K562 (cell line): ENCODE data around the gene ADAM23. TPM values are rescaled to one million over a fixed set of nuclear protein-coding genes. Genes with fewer than 3 reads are reported as not detected.

Experiments used
- ATAC-seq: fragments of 200-7000 bp; cut with Tn5 transposase; 3 replicates; pipeline ENCODE4 v1.9.1; 2020; ENCODE audit warnings: moderate library complexity
- BruUV-seq: library from RNA; stranded (reverse); fragments of 400-500 nt; replicated peaks from 2 replicates; lab custom pipeline; 2021; lab: Mats Ljungman, UMichigan
- CTCF ChIA-PET: fragments of 300-600 bp; formaldehyde crosslinking; extraction: SDS; loops from one replicate; lab custom pipeline; 2021; ENCODE audit warnings: low intra/inter-chr PET ratio; lab: Yijun Ruan, JAX
- POLR2A ChIA-PET: fragments of 300-600, 350-650 bp; sonication (Branson Sonifier 250); formaldehyde crosslinking; extraction: SDS; loops from one replicate; lab custom pipeline; 2021; ENCODE audit warnings: antibody characterized with exemption, inconsistent platforms; lab: Yijun Ruan, JAX
- DNase-seq, 4 experiments: peaks; one replicate each; pipeline versions ENCODE4 v3.0.0 to v3.0.0-alpha.2; 2011 to 2018; ENCODE audit warnings: low spot score in 3 of 4, mixed read lengths in 3 of 4; ENCODE audit errors: extremely low read depth in 1 of 4
- FAIRE-seq: peaks from 2 replicates; lab custom pipeline; 2011; peaks lifted over from hg19 to GRCh38; lab: Jason Lieb, UNC
- H2AFZ ChIP-seq: 2 replicates; pipeline ENCODE4 v1.6.0; 2011; ENCODE audit warnings: low read depth, low read length, control low read depth, inconsistent platforms
- H3K27ac ChIP-seq: fragments of 200-600 bp; 3 replicates; pipeline ENCODE4 v1.8.0; 2011; ENCODE audit warnings: low read depth, mild to moderate bottlenecking, control low read depth, inconsistent platforms, low read length, moderate library complexity, mixed read lengths; ENCODE audit errors: extremely low read depth
- H3K27me3 ChIP-seq, 2 experiments: fragments of 300-600 bp in 1 of 2; 2 replicates in 1 of 2; 3 replicates in 1 of 2; pipeline versions ENCODE4 v1.6.0 to v1.8.0; 2011; ENCODE audit warnings: inconsistent platforms in 2 of 2, low read length in 2 of 2, mild to moderate bottlenecking in 1 of 2, mixed read lengths in 1 of 2, moderate library complexity in 1 of 2; ENCODE audit not compliant: control insufficient read depth in 2 of 2, insufficient read depth in 2 of 2
- H3K36me3 ChIP-seq: fragments of 300-600 bp; 3 replicates; pipeline ENCODE4 v1.8.0; 2011; ENCODE audit warnings: mild to moderate bottlenecking, low read length, inconsistent platforms; ENCODE audit not compliant: control insufficient read depth, insufficient read depth
- H3K4me1 ChIP-seq, 2 experiments: fragments of 200-600 bp in 1 of 2; replicated peaks in 1 of 2; 2 replicates in 1 of 2; 3 replicates in 1 of 2; pipeline versions ENCODE4 v1.5.1 to v1.8.0; 2011; ENCODE audit warnings: inconsistent platforms in 2 of 2, low read length in 2 of 2, mild to moderate bottlenecking in 1 of 2, mixed read lengths in 1 of 2, moderate library complexity in 1 of 2; ENCODE audit not compliant: control insufficient read depth in 2 of 2, insufficient read depth in 2 of 2
- H3K4me2 ChIP-seq: 2 replicates; pipeline ENCODE4 v1.6.1; 2011; ENCODE audit warnings: low read length, control low read depth, inconsistent platforms, mixed read lengths; ENCODE audit not compliant: insufficient read depth
- H3K4me3 ChIP-seq: fragments of 200-600 bp; sonication (generic), shearing (Covaris generic); 2 replicates; pipeline ENCODE4 v1.5.1; 2016; ENCODE audit warnings: control low read depth, inconsistent platforms
- H3K79me2 ChIP-seq: fragments of 200-600 bp; 3 replicates; pipeline ENCODE4 v1.8.0; 2011; ENCODE audit warnings: low read length, inconsistent platforms; ENCODE audit not compliant: control insufficient read depth, insufficient read depth
- H3K9ac ChIP-seq, 2 experiments: 2 replicates each; pipeline versions ENCODE4 v1.6.0 to v1.6.1; 2011; ENCODE audit warnings: low read depth in 2 of 2, low read length in 2 of 2, control low read depth in 1 of 2, inconsistent platforms in 1 of 2, mild to moderate bottlenecking in 1 of 2, mixed read lengths in 1 of 2; ENCODE audit not compliant: insufficient read depth in 1 of 2
- H3K9me1 ChIP-seq: one replicate; pipeline ENCODE4 v1.6.0; 2011; ENCODE audit warnings: inconsistent platforms, mild to moderate bottlenecking, low read length, moderate library complexity; ENCODE audit not compliant: control insufficient read depth, insufficient read depth
- H3K9me3 ChIP-seq: replicated peaks from 2 replicates; pipeline ENCODE4 v1.5.1; 2011; ENCODE audit warnings: low read depth, low read length, inconsistent platforms; ENCODE audit not compliant: control insufficient read depth, insufficient read depth
- H4K20me1 ChIP-seq: replicated peaks from 2 replicates; pipeline ENCODE4 v1.6.1; 2011; ENCODE audit warnings: low read length, inconsistent platforms, mixed read lengths; ENCODE audit not compliant: control insufficient read depth, insufficient read depth
- DACH1 ChIP-seq: fragments of 450-650 bp; IDR thresholded peaks from 2 replicates; pipeline ENCODE4 v1.6.1; 2018; ENCODE audit not compliant: partially characterized antibody
- HDAC8 ChIP-seq: fragments of 450-650 bp; IDR thresholded peaks from 2 replicates; pipeline ENCODE4 v1.6.1; 2016; ENCODE audit warnings: mild to moderate bottlenecking, missing genetic modification characterization, moderate library complexity, missing compliant biosample characterization
- NFATC3 ChIP-seq: fragments of 450-650 bp; IDR thresholded peaks from 2 replicates; pipeline ENCODE4 v1.6.1; 2017; ENCODE audit warnings: mild to moderate bottlenecking
- PCBP1 ChIP-seq: fragments of 200-400 bp; formaldehyde crosslinking; IDR thresholded peaks from 2 replicates; pipeline ENCODE4 v1.6.1; 2018; ENCODE audit warnings: mild to moderate bottlenecking, low read depth, low read length; ENCODE audit not compliant: poor library complexity, severe bottlenecking
- POLR3A ChIP-seq: IDR thresholded peaks from 2 replicates; pipeline ENCODE4 v1.6.1; 2011; ENCODE audit warnings: borderline replicate concordance, mild to moderate bottlenecking, moderate library complexity; ENCODE audit not compliant: insufficient read length, insufficient read depth; ENCODE audit errors: extremely low read depth
- RCOR1 ChIP-seq, 2 experiments: IDR thresholded peaks; 2 replicates each; pipeline ENCODE4 v1.6.1; 2012; ENCODE audit warnings: low read depth in 2 of 2, low read length in 2 of 2, borderline replicate concordance in 1 of 2, improper control_type of control experiment in 1 of 2
- ZNF121 ChIP-seq: sonication (generic); formaldehyde crosslinking; conservative IDR thresholded peaks from 2 replicates; pipeline ENCODE4 v1.8.0; 2022; ENCODE audit warnings: missing genetic modification reagents
- WGBS: fragments of 100-300 bp; shearing (Covaris generic); methylation state at CpG from one replicate; pipeline ENCODE4 v1.1.6; 2016; ENCODE audit warnings: low coverage, mixed read lengths; ENCODE audit not compliant: insufficient coverage; ENCODE audit errors: missing lambda C conversion rate; 5-methylcytosine and 5-hydroxymethylcytosine counted together
- in situ Hi-C: fragments of 300-500 bp; cut with MboI; formaldehyde crosslinking; loops from 4 replicates; pipeline ENCODE4 v1.15.0; 2018; ENCODE audit warnings: inconsistent platforms, mixed read lengths
- intact Hi-C: fragments of 100-400 bp; cut with micrococcal nuclease; formaldehyde crosslinking; loops from 2 replicates; pipeline ENCODE4 v1.14.2; 2022
- polyA plus RNA-seq, 8 experiments: library from polyadenylated mRNA; depleted of rRNA in 4 of 8; stranded (reverse) in 5 of 8; unstranded in 3 of 8; fragments of >200 nt; fragmentation: Nextera tagmentation in 2 of 8; fragmentation: Illumina TruSeq in 1 of 8; extraction: Ambion mirVana in 2 of 8; extraction: Trizol in 1 of 8; gene quantifications; 2 replicates each; pipeline versions ENCODE4 v1.2.1 to v1.2.3, GENCODE V29; 2011 to 2014; ENCODE audit warnings: inconsistent platforms in 1 of 8, missing spikeins in 1 of 8
- total RNA-seq, 7 experiments: library from RNA; depleted of rRNA in 6 of 7; stranded (reverse); fragments of >200 nt in 6 of 7; fragmentation: Illumina TruSeq in 2 of 7; extraction: Trizol in 2 of 7; gene quantifications; 2 replicates each; pipeline versions ENCODE4 v1.2.1 to v1.2.3, GENCODE V29; 2011 to 2021; ENCODE audit warnings: low replicate concordance in 1 of 7
- TF ChIP-seq, protein P1 (sequence below): fragments of 450-650 bp; IDR thresholded peaks from 2 replicates; pipeline ENCODE4 v1.6.1; 2016
- TF ChIP-seq, protein P2 (sequence below): sonication (generic); formaldehyde crosslinking; IDR thresholded peaks from 2 replicates; pipeline ENCODE4 v1.8.1; 2023; ENCODE audit warnings: missing genetic modification reagents, mild to moderate bottlenecking, borderline replicate concordance

Gene ADAM23
- total and polyA plus RNA-seq, 9 of the 15 experiments (the other 6 are each of a cell fraction or from before 2014, with no cell fraction given), result 0.02 TPM; not detected in 8

DNA sequence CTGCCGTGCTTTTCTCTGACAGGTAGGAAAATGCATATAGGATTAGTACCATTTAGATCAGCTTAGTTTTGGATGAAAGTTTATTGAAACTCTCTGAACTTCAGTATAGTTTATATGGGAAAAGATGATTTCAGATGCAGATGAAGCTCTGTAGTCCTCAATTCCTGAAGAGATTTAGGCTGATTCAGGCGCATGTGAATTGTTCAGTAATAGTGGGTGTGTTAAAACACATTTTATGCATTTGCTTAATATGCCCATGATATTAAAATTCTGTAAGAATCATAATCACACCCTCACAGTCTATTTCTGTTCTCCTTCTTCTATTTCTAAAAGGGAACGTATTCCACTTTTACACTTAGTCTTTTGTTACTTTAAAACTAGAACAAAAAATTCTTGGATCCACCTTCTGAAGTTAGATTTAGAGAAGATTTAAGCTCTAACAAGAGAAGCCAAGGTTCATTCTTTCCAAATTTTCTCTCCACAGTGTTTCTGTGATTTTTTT lies 154.4 kb downstream of the ADAM23 start:
- no TSS peak for BruUV-seq
- H3K9ac ChIP-seq, result no peak overlapping the region
- no peaks in the 10 kb centered on the region; a peak in 1 of 5 replicates for H3K4me1 ChIP-seq
- FAIRE-seq (no peak), DNase-seq (no peak), ATAC-seq (no peak)
- H3K27me3 ChIP-seq, result no peaks in the 10 kb centered on the region
- no peaks in the 10 kb centered on the region for H3K9me3 ChIP-seq
- no peak overlapping the region for H3K4me2 ChIP-seq
- 16% methylated on average over 3 of the region's 3 CpGs for WGBS
- no peaks in the 10 kb centered on the region for H3K79me2 ChIP-seq
- H2AFZ ChIP-seq, result no peak overlapping the region
- in situ Hi-C loops (no loop called here), intact Hi-C loops (no loop called here)
- no peak overlapping the region for H3K27ac ChIP-seq
- H3K9me1 ChIP-seq, result no peaks in the 10 kb centered on the region
- no peaks in the 10 kb centered on the region for H4K20me1 ChIP-seq
- H3K4me3 ChIP-seq, result no peak overlapping the region
- ChIA-PET POLR2A (no interaction called here), CTCF (no interaction called here)
- TF ChIP-seq NFATC3 (no peak), ZNF121 (no peak), DACH1 (no peak)
- H3K36me3 ChIP-seq, result no peaks in the 10 kb centered on the region

DNA sequence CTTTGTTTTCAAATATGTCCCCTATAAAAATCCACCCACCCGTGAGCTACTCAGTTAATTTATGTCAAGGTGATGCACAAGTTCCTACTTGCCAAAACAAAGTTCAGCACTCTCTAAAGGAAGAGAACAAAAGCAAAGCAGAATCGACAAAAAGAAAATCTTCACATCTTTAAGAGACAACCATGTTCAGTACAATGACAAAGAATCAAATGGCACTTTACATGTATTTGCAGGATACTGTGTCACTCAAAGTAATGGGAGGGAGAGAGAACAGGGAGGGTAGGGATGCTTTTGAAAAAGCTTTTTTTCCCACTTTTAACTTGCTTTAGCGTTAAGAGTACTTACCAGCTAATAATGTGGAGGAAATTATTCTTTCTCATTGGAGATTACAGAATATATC lies 159.9 kb downstream of the ADAM23 start:
- intact Hi-C loops (no loop called here), in situ Hi-C loops (no loop called here)
- Histone ChIP-seq H3K9me3 (no peaks in the 10 kb centered on the region), H3K4me1 (no peaks in the 10 kb centered on the region; a peak in 1 of 5 replicates), H3K4me3 (no peak overlapping the region), H3K36me3 (no peaks in the 10 kb centered on the region), H3K9me1 (no peaks in the 10 kb centered on the region), H3K9ac (no peak overlapping the region), H3K4me2 (no peak overlapping the region), H3K27ac (no peak overlapping the region), H3K79me2 (no peaks in the 10 kb centered on the region), H3K27me3 (no peaks in the 10 kb centered on the region), H2AFZ (no peak overlapping the region), H4K20me1 (no peaks in the 10 kb centered on the region)
- no peak for FAIRE-seq
- POLR2A ChIA-PET, result no interaction called here
- BruUV-seq, result no TSS peak
- DNase-seq, result no peak
- CTCF ChIA-PET, result no interaction called here
- ATAC-seq, result no peak
- 0% methylated on average over 3 of the region's 3 CpGs for WGBS
- no peak for TF ChIP-seq RCOR1 (IDR thresholded peaks at IDR 0.05; ENCODE audit: borderline replicate concordance in 1 of 2, low read depth in 2 of 2, low read length in 2 of 2)
- TF ChIP-seq HDAC8 (tag), result no peak
- TF ChIP-seq PCBP1, result no peak
- TF ChIP-seq POLR3A, result no peak
- TF ChIP-seq, protein P1, sequence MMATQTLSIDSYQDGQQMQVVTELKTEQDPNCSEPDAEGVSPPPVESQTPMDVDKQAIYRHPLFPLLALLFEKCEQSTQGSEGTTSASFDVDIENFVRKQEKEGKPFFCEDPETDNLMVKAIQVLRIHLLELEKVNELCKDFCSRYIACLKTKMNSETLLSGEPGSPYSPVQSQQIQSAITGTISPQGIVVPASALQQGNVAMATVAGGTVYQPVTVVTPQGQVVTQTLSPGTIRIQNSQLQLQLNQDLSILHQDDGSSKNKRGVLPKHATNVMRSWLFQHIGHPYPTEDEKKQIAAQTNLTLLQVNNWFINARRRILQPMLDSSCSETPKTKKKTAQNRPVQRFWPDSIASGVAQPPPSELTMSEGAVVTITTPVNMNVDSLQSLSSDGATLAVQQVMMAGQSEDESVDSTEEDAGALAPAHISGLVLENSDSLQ, result peak; percentile 61
- TF ChIP-seq, protein P2, sequence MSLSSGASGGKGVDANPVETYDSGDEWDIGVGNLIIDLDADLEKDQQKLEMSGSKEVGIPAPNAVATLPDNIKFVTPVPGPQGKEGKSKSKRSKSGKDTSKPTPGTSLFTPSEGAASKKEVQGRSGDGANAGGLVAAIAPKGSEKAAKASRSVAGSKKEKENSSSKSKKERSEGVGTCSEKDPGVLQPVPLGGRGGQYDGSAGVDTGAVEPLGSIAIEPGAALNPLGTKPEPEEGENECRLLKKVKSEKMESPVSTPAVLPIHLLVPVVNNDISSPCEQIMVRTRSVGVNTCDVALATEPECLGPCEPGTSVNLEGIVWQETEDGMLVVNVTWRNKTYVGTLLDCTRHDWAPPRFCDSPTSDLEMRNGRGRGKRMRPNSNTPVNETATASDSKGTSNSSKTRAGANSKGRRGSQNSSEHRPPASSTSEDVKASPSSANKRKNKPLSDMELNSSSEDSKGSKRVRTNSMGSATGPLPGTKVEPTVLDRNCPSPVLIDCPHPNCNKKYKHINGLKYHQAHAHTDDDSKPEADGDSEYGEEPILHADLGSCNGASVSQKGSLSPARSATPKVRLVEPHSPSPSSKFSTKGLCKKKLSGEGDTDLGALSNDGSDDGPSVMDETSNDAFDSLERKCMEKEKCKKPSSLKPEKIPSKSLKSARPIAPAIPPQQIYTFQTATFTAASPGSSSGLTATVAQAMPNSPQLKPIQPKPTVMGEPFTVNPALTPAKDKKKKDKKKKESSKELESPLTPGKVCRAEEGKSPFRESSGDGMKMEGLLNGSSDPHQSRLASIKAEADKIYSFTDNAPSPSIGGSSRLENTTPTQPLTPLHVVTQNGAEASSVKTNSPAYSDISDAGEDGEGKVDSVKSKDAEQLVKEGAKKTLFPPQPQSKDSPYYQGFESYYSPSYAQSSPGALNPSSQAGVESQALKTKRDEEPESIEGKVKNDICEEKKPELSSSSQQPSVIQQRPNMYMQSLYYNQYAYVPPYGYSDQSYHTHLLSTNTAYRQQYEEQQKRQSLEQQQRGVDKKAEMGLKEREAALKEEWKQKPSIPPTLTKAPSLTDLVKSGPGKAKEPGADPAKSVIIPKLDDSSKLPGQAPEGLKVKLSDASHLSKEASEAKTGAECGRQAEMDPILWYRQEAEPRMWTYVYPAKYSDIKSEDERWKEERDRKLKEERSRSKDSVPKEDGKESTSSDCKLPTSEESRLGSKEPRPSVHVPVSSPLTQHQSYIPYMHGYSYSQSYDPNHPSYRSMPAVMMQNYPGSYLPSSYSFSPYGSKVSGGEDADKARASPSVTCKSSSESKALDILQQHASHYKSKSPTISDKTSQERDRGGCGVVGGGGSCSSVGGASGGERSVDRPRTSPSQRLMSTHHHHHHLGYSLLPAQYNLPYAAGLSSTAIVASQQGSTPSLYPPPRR, result no peak
